HG02884 (cell line): ENCODE results near the gene ATP9A.
"Not testable (repeated sequence)": the region's sequence is repeated elsewhere in the genome, so short reads cannot be mapped to it uniquely, and the experiment has no call there.

Source experiments
- ATAC-seq: cut with Tn5 transposase; IDR thresholded peaks from one replicate; pipeline ENCODE4 v1.9.1; 2021; ENCODE audit warnings: mild to moderate bottlenecking, moderate library complexity; ENCODE audit not compliant: unreplicated experiment

ATP9A gene

DNA sequence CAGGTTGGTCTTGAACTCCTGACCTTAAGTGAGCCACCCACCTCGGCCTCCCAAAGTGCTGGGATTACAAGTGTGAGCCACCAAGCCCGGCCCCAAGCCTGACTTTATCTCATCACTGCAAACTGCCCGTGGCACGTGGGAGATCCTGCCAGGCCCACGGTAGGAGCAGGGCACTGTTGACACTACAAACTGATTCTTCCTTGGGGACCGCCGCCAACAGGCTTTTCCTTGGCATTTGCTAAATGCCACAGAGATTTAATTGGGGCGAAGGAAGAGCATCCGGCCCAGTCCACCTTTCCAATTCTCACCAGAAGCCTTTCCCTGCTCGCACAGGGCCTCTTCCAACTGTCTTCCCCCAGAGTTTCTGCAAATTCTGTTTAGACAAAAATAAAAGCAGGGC is 11.0 kb downstream of the ATP9A start:
- ATAC-seq = no peak

DNA sequence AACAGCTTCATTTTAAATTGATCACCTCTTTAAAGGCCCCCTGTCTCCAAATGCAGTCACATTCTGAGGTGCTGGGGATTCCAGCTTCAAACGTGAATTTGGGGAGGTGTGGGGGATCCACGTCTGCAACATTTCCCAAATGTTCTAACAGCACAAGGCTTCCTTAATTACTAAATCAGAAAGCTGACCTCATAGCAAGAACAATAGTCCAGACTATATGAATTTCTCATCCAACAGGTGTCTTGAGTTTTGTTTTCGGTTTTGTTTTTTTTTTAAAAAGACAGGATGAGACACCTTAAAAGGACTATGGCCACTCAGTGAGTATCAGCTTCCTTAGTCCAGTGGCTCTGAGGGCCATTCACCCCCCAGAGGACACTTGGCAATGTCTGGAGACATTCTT is 11.5 kb downstream of the ATP9A start:
- ATAC-seq = no peak

DNA sequence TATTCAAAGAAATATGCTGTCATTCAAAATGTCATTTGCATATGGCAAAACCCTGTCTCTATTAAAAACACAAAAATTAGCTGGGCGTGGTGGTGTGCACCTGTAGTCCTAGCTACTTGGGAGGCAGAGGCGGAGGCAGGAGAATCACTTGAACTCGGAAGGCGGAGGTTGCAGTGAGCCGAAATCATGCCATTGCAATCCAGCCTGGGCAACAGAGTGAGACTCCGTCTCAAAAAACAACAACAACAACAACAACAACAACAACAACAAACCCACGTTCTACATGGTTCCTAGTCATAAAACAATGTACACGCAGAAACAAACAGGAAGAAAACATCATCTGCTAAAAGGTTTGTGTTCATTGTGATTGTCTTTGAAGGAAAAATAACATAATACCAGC is 15.0 kb downstream of the ATP9A start:
- not testable (repeated sequence) for ATAC-seq

DNA sequence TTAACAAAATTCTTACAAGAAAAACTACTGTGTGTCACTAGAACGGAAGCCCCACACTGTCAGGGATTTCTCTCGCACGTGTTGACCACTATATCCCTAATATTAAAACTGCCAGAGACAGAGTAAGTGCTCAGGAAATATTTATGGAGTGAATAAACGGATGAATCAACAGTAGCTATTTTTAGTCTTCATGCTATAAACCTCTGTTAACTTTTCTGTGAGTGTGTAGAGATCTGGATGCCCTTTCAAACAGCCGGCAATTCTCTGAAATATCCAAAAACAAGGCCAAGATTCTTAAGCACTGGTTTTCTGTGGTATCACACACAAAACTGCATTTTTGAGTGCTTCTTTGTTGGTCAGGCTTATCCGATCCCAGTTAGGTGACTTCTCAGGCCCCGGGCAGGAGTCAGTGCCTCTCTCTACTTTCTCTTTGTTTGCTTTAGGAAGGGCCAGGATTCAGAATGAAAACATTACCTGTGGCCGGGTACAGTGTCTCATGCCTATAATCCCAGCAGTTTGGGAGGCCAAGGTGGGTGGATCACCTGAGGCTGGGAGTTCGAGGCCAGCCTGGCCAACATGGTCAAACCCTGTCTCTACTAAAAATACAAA is 15.7 kb downstream of the ATP9A start:
- ATAC-seq = no peak

DNA sequence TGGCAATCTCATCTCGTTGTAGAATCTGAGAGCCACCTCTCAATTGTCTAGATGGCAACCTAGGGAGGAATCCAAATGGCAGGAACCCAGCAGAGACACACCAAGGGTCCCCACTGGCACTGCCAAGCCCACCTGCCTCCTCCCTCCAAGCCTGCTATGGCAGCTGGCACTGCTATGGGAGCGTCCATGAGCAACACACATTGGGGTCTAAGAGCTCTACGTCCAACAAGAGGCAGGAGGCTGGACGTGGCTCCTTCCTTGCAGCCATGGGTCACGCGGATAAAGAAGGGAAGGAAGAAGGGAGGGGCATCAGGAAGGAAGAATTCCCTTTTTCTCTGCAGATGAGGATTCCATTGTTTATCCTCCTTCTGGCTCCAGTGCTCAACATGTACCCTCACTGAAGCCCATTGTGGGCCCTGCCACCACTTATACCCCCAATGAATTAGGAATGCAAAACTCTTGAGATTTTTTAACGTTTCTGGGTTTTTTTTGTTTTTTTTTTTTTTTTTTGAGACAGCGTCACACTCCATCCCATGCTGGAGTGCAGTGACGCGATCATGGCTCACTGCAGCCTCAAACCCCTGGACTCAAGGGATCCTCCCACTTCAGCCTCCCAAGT is 17.3 kb downstream of the ATP9A start:
- no peak for ATAC-seq

DNA sequence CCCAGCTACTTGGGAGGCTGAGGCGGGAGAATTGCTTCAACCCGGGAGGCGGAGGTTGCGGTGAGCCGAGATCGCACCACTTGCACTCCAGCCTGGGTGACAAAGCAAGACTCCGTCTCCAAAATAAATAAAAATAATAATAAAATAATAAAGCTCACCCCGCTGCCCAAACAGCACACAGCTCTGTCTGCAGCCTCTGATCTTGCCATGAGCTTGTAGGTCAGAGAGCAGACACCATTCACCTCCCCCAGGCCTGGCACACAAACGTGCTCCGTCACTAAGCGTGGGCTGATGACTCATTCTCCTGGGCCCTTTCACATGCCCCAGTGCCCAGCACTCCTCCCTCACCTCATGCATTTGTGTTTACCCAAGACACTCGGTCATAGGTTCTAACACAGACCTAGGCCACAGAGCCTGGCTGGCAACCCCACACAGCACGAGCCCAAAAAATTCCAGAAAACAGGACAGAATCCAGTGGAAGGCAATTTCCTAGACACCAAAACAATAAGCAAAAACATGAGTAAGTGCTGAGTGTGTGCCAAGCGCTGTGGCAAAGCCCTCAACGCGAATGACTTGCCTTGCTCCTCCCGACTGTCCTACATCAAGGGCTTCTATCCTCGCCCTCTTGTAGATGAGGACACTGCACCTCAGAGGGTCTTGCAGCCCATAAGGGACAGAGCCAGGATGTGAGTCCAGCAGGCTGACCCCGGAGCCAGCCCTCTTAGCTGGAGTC is 18.0 kb downstream of the ATP9A start:
- ATAC-seq = no peak

DNA sequence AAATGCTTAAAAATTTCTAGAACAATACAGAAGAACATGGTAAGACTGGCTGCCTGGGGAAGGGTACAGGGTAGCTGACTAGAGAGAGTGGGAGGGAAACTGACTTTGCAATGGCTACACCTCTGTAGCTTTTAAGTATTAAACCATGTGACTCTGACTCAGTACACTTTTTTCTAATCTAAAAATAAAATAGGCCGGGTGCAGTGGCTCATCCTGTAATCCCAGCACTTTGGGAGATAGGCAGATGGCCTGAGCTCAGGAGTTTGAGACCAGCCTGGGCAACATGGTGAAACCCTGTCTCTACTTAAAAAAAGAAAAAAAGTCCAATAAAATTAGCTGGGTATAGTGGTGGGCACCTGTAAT is 18.5 kb downstream of the ATP9A start:
- ATAC-seq = no peak

DNA sequence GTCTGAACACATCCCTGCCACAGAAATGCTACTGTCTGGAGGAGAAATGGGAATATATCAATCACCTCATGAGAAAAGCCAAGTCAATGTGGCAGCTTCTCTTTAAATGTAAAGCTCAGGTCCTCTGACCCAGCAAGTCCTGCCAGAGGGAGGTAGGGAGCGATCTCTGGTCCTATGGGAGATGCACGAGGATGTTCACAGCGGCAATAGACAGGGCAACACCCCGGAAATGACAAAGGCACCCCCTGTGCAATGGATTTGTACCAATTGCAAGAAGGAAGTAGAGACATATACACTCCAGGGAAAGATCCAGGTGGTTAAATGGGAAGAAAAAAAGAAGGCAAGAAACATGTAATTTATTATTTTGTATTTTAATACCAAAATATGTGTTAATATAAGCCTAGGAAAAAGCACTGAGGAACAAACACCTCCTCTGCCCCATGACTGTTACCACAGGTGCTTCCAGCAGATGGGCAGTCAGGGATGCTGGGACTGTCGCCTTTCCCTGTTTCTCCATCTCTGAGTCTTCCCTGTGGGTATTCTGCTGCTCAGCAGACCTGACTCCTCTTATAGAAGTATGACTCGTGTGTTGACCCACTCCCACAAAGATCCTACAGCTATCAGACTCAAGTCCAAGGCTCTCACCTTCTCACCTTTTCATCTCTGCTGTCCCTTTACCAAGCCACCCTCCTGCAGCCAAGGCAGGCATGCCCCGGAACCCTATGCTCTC is 20.8 kb downstream of the ATP9A start:
- ATAC-seq = no peak

DNA sequence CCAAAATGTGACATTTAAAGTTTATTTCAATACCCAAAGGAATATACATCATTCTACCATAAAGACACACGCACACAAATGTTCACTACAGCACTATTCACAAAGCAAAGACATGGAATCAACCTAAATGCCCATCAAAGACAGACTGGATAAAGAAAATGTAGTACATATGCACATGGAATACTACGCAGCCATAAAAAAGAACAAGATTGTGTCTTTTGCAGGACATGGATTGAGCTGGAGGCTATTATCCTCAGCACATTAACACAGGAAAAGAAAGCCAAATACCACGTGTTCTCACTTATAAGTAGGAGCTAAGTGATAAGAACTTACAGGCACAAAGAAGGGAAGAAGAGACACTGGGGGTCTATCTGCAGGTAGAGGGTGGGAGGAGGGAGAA is 22.4 kb downstream of the ATP9A start:
- ATAC-seq = no peak

DNA sequence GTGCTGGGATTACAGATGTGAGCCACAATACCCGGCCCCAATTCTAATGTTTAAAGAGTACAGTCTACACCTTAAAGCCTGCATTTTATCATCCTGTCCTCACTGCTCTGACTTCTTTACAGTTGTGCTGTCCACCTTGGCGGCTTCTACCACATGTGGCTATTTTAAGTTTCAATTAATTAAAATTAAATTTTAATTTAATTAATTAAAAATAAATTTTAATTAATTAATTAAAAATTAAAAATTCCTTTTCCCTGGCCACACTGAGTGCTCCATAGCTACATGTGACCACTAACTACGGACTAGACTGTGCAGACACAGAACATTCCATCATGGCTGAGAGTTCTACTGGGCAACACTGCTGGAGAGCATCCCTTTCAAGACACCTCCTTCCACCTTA is 27.4 kb downstream of the ATP9A start:
- ATAC-seq = no peak

DNA sequence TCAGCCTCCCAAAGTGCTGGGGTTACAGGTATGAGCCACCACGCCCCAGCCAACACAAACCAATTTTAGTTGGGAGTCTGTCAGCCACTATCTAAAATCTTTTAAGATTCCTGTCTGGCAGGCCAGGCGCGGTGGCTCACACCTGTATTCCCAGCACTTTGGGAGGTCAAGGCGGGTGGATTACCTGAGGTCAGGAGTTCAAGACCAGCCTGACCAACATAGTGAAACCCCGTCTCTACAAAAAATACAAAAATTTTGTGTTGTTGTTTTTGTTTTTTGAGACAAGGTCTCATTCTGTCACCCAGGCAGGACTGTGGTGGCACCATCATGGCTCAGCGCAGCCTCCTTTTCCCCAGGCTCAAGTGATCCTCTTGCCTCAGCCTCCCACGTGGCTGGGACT is 27.9 kb downstream of the ATP9A start:
- ATAC-seq = not testable (repeated sequence)

DNA sequence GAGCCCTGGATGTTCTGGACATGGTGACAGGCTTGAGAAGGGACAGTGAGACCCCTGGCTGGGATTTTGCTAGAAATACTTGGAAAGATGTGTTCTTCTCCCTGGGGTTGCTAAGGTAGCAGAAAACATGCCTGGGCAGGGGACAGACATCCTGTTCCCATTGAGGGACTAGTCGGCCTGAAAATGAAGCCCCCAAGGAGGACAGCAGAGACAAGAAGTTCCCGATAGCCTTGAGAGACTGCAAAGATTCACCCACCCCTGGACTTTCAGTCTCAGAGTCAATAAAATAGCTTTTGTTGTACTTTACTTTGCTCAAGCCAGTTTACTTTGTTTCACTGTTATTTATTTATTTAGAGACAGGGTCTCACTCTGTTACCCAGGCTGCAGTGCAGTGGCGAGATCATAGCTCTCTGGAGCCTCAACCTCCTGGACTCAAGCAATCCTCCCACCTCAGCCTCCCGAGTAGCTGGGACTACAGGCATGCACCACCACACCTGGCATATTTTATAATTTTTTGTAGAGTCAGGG is 28.4 kb downstream of the ATP9A start:
- no peak for ATAC-seq

DNA sequence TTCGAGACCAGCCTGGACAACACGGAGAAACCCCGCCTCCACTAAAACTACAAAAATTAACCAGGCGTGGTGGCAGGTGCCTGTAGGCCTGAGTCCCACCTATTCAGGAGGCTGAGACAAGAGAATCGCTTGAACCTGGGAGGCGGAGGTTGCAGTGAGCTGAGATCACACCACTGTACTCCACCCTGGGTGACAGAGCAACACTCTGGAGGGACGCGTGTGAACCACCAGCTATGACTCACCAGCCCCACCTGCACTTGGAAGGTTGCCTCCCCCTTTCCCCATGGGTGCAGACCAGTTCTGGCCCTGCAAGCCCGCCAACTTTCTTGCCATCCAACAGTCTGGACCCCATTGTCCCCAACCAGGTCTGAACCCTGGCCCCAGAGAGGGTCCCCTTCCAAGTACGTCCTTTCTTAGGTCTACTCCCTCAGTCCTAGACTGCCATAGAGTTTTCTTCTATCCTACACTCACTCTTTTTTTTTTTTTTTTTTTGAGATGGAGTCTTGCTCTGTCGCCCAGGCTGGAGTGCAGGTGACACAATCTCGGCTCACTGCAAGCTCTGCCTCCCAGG is 29.2 kb downstream of the ATP9A start:
- ATAC-seq = no peak

DNA sequence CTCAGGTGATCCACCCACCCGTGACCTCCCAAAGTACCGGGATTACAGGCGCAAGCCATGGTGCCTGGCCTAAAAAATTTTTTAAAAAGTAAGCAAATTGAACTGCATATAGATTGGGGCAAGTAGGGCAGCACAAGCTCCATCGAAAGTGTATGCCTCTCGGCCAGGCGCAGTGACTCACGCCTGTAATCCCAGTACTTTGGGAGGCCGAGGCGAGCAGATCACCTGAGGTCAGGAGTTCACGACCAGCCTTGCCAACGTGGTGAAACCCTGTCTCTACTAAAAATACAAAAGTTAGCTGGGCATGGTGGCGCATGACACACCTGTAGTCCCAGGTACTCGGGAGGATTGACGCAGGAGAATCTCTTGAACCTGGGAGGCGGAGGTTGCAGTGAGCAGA is 29.9 kb downstream of the ATP9A start:
- ATAC-seq = not testable (repeated sequence)

DNA sequence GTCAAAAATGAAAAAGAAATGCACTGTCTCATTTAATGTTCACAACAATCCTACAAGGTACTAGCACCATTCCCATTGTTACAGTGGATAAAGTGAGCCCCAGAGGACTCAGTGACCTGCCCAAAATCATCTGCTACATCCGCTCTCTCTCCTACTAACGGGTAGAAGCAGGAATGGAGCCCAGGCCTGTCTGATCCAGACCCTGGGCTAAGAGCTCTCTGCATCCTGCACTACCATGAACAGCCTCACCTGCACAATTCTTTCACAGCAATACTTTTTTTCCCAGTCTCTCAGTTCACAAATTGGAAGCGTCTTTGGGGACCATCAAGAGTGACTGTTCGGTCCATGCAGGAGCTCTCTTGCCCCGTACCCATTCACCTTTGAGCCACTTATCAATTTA is 31.2 kb downstream of the ATP9A start:
- ATAC-seq = no peak

DNA sequence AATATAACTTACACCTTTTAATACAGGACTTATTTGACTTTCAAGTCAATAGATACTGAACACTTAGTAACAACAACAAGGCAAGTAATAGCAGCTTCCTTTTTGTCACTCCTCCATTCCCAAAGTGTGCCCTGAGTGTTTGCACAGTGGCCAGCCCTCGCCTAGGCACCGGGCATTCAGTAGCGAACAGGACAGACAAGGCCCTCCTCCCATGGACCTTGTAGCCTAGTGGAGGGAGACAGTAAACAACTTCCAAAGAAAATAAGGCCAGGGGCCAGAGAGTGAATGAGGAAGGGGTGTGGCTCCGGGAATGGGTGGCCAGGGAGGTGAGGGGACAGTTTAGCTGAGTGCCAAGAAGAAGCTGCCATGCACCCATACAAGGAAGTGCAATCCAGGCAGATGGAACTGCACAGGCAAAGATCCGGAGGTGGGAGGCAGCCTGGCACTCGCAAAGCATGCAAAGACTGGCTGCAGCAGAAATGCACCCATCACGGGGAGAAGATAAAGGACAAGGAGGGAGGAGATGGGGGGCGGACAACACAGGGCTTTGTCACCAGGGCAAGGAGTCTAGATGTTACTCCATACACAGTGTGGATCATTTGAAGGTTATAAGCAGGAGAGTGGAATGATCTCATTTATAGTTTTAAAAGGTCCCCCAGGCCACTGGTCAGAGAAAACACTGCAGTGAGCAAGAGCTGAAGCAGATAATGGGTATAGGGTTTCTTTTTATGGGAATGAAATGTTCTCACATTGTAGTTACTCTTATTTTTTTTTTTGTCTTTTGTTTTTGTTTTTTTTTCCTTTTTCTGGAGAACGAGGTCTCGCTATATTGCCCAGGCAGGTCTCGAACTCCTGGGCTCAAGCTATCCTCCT is 32.2 kb downstream of the ATP9A start:
- no peak for ATAC-seq

DNA sequence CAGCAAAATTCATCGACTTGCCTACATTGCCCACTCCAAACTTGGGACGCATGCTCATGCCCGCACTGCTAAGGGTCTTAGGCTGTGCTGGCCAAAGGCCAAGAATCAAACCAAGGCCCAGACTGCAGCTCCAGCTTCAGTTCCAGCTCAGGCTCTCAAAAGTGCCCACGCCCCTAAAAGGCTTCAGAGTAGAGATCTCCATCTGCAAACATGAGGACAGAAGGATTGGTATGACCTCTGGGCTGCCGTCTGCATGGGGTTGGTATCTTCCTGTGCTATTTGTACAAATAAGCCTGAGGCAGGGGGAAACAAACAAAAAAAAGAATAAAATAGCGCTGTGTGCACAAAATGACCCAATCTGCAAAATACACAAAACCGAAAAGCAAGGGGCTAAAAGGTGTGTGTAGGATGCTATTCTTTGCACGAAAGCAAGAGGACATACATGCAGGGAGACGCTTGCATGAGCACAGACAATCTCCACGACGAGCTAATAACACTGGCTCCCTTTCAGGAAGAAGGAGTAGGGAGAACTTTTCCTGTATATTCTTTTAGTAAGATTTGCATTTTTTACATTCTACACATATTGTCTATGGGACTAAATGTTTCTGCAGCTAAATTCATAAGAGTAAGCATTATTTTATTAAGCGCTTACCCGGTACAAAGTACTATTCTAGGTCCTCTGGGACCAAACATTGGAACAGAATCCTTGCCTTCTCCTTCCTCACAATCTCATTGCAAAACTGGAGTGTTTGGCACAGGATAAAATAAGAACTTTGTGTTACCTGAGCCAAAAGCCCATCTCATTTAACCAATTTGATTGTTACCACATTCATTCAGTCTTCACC is 33.1 kb downstream of the ATP9A start:
- no peak for ATAC-seq

DNA sequence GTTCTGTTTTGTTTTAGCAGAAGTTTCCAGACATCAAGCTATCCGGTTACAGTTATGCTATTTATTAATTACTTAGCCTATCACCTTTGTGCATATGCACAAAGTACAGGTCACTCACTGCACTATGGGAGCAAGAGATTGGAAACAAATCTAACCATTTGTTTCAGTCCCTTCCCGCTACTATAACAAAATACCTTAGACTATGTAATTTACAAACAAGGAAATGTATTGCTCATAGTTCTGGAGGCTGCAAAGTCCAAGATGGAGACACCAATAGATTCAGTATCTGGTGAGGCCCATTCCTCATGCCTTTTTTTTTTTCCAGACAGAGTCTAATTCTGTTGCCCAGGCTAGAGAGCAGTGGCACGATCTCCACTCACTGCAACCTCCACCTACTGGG is 35.1 kb downstream of the ATP9A start:
- no peak for ATAC-seq

DNA sequence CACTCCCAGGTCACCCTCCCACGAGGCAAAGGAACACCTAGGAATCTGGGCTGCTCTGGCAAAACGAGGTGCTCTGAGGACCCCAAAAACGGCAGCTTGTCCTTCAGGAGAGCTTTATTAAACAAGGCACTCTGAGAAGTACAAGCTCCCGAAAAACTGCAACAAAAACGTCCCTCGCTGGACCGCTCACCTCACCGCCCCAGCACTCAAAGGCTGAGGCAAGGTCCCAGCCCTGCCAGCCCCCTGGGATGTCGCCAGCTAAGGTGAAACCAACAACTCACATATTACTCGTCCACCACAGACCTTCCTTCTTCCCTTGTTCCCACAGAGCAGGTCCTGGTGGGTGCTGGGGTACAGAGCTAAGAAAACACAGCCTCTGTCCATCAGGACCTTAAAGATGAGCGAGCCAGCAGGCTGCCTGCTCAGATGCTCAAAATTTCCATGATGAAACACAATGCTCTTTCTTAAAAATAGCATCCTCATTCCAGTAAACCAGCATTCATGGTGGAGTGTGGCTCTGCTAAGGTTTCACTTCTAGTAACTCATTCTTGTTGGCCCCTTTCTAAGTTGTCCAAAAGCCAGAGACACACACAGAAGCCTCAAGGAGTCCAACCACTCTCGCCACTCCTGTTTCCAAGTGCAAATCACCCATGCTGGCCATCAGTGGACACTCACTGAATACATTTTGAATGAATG is 35.9 kb downstream of the ATP9A start:
- no peak for ATAC-seq
